Erythroblast (primary cell): ENCODE results near the gene TMEFF2.

Experiments used
- GATA1 ChIP-seq: IDR thresholded peaks from 2 replicates; pipeline ENCODE4 v1.6.1; 2011; ENCODE audit warnings: low read depth, mild to moderate bottlenecking, control low read depth, low read length, moderate library complexity
- POLR2A ChIP-seq: IDR thresholded peaks from 2 replicates; pipeline ENCODE4 v1.6.1; 2011; ENCODE audit warnings: mild to moderate bottlenecking, low read length

DNA sequence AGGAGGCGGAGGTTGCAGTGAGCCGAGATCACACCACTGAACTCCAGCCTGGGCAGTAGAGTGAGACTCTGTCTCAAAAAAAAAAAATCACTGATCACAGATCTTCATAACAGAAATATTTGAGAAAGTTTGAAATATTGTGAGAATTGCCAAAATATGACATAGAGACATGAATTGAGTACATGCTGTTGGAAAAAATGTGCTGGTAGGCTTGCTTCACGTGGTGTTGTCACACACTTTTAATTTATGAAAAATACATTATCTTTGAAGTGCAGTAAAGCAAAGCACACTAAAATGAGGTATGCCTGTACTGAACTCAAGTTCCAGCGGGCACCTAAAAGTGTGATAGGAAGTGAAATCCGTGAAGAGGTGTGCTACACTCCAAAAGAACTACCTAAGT is 152.6 kb downstream of the TMEFF2 start:
- TF ChIP-seq POLR2A (no peak), GATA1 (no peak)
